Stimulated activated CD8-positive, alpha-beta memory T cell treated with anti-CD3 and anti-CD28 coated beads, Interleukin-15, amount 100 ng/mL, for 48 hours (primary cell): ENCODE data around the gene TTLL5.
"Not testable (repeated sequence)": the region's sequence is repeated elsewhere in the genome, so short reads cannot be mapped to it uniquely, and the experiment has no call there.

Source experiments
- DNase-seq, 2 donors: peaks; one replicate each; pipeline ENCODE4 v3.0.0-alpha.2; 2020; ENCODE audit warnings: low read depth in 2 of 2

The TTLL5 gene

GRCh38 chr14:75650253-75651058 lies 10.6 kb upstream of the TTLL5 start:
- no peak for DNase-seq

DNA sequence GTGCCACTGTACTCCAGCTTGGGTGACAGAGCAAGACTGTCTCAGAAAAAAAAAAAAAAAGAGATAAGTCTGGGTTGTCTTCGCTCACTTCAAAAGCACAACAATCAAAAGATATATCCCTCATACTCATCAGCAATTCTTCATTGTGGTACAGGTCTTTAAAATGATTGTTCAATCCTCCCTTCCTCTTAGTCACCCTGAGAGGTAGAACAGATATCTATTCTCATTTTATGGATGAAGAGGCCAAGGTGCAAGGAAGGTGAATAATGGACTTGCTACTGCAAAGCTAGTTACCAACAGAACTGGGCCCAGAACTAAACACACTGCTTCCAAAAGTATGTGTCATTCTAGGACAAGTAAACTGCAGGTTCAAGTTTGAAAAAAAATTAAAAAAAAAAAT lies 7.5 kb upstream of the TTLL5 start:
- no peak for DNase-seq

DNA sequence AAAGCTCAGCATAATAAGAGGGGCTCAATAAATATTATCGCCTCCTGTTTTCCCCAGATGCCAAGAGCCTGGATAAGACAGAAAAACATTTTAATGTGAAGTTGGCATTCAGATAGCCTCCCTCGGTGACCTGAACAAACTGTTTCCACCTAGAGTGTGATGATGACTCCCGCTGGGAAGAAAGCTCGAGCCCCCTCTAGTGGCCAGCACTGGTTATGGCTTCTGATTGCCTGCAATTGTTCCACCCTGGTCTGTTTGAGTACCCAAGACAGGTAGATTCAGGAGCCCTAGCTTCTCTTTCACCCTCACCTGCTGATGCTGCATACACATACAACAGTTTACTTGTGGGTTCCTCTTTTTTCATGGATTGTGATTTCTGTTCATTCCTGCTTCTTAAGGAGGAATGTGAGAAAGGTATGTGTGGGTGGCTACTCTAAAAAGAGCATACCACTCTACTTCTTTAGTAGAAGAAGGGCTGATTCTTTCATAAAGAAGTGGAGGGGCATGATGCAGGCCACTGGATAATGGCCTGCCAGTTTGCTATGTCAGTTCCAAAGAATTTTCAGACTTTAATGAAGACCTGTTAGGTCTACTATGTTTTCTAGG lies 6.8 kb upstream of the TTLL5 start:
- peak; percentile 49 to 57 for DNase-seq

DNA sequence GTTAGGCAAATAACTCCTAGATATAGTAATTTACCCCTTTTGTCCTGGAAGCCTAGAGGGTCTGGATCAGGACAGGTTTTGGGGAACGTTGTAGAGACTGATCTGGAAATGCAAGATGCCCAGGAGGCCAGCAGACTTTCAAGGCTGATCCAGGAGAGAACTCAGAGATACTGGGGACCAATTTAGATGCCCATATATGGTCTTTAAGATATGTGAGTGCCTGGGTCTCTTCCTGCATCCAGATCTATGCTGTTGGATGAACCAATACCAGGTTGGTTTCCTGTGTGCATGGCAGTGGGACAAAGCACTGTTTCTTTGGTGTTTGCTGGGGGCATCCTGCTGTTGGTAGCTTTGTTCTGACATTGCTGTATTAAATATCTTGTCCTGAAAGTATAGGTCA lies 5.8 kb upstream of the TTLL5 start:
- DNase-seq = no peak

DNA sequence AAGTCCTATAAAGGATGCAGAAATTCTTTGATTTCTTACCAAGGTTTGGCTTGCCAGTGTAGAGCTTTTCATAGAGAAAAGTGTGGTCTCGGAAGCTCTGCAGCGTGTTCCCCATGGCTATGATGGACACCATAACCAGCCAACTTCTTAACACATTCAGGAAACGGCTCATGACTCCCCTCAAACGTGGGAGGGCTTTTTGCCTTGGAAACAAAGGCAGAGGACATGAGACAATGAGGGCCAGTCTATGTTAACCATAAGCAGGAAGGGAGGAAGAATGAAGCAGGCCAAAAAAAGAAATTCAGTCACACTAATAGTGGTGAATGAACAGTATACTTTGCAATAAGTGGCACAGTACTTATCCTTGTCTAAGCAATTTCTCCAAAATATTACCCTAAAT lies 3.7 kb upstream of the TTLL5 start:
- DNase-seq = no peak

- DNase-seq = no peak
Measured at GRCh38 chr14:75658957-75659356, 2.1 kb upstream of the TTLL5 start.

DNA sequence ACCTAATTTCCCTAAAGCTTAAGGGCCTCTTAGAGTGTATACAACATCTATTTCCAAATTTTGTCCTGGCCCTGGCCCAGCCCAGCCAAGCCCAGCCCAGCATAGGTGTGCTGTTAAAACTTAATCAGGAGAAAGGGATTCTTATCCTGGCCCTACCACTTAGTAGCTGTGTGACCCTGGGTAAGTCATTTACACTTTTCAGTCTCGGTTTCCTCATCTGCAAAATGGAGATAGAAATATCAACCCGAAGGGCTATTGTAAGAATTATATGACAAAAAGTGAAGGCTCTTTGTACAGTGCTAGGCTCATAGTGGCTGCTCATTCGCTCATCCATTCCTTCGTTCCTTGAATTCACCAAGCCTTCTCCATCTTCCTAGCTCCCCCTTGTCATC lies 812 bp upstream of the TTLL5 start:
- DNase-seq = no peak

DNA sequence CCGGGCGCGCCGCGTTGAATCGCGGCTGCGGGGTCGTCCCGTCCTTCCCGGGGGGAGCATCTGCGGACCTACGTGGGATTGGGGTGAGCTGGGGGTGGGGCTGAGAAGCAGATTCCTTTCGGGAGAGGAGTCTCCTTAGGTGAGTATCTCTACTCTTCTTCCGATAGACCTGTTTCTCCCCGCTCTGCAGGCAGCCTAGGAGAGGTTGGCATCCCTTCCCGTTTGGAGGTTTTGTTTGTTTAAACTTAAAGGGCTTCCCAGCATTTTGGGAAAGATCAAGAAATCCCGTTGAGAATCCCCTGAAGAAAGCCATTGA lies 411 bp downstream of the TTLL5 start:
- no peak for DNase-seq

DNA sequence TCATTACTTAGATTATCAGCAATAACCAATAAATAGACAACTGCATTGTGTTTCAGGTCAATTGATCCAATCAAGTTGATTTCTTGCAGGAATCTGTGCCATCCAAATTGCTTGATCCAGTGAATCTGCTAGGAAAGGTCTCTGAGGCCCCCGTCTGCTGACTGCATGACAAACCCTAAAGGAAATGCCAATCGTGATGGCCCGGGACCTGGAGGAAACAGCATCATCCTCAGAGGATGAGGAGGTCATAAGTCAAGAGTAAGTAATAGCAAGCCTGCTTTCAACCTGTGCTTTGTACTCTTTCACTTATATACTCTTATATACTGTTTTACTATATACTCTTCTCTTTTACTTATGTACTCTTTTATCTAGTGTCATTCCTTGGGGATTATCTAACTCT lies 1.9 kb downstream of the TTLL5 start:
- no peak for DNase-seq

- no peak for DNase-seq
Measured at GRCh38 chr14:75667099-75667765, 6.2 kb downstream of the TTLL5 start.

DNA sequence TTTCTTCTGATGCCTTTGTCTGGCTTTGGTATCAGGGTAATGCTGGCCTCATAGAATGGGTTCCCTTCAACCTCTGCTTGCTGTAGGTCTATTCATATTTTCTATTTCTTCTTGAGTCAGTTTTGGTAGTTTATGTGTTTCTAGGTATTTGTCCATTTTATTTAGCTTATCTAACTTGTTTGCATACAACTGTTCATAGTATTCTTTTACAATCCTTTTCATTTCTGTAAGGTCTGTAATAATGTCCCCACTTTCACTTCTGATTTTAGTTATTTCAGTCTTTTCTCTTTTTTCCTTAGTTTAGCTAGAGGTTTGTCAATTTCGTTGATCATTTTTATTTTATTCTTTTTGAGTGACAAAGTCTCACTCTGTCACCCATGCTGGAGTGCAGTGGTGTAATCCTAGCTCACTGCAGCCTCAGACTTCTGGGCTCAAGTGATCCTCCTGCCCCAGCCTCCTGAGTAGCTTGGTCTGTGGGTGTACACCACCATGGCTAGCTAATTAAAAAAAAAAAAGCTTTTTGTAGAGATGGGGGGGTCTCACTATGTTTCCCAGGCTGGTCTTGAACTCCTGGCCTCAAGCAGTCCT lies 11.7 kb downstream of the TTLL5 start:
- DNase-seq = no peak

DNA sequence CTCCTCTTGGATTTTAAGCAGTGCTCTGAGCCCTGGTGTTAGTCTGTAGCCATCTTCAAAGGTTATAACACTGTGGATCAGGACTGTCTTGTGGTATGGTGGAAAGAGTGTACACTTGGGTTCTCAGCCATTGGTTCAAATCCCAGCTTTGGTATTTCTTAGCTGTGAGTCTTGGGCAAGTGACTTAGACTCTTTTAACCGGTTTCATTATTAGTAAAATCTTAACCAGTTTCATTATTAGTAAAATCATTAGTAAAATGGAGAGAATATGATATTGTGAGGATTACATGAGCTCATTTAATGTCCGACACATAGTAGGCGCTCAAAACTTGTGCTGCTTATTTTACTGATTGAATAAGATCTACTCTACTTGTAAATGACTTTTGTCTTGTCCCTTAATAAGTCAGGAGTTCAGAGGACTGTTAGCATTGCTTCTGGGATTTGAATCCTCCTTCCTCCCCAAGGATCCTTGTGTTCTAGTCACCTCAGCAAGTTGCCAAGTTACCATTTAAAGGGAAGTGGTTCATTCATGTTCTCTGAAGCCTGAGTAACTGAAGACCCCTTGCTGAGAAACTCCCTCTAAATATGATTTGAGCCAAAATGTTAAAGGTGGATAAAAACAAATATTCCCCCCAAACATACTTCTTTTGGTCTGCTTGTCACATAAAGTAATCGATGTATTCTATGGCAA lies 12.4 kb downstream of the TTLL5 start:
- no peak for DNase-seq

GRCh38 chr14:75675265-75675960 lies 14.4 kb downstream of the TTLL5 start:
- no peak for DNase-seq

DNA sequence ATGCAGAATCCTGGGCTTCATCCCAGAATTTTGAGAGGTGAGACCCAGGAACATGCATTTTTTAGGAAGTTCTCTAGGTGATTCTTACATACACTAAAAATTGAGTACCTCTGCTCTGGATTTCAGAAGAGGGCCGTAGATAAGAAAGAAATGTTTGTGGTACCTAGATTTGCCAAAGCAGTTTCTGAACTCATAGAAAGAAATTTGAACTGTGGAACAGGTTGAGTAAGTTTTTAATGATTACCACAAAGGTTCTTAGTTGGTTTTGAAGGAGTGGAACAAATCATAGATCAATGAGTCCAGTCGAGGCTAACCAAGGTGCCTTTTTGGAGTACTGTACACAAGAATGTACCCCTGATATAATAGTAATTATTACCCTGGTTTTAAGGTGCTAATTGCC lies 24.9 kb downstream of the TTLL5 start:
- no peak for DNase-seq

DNA sequence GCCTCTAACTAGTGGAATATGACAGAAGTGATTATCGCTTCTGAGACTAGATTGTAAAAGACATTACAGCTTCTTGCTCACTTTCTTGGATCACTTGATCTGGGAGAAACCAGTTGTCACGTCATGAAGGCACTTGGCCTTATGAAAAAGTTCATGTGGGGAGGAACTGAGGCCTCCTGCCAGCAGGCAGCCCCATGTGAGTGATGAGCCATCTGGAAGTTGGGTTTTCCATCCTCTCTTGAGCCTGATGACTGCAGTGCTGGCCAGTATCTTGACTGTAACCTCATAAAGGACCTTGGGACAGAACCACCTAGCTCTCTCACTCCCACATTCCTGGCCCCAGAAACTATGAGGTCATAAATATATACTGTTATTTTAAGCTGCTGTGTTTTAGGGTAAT lies 28.0 kb downstream of the TTLL5 start:
- no peak for DNase-seq

DNA sequence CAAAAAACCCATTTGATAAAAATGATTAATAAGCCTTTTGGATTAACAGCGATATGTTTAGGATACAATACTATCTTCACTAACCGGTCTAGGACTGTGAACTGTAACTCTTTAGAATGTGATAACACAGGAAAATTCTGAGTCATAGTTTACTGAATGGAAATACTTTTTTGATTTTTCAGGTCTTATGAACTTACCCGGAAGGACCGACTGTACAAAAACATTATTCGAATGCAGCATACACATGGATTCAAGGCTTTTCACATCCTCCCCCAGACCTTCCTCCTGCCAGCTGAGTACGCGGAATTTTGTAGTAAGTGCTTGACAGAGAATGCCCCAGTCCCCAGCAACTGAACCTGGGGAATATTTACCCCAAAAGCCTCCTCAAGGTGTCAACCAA lies 29.0 kb downstream of the TTLL5 start:
- DNase-seq = no peak

DNA sequence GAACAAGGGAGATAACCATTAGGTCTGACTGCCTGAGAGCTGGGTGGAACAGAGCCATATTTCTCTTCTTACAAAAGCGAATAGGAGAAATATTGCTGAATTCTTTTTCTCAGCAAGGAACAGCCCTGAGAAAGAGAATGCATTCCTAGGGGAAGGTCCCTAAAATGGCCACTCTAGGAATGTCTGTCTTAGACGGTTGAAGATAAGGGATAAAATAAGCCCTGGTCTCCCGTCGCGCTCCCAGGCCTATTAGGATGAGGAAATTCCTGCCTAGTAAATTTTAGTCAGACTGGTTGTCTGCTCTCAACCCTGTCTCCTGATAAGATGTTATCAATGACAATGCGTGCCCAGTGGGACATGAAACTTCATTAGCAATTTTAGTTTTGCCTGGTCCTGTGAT lies 34.0 kb downstream of the TTLL5 start:
- not testable (repeated sequence) for DNase-seq

GRCh38 chr14:75697386-75697785 lies 36.3 kb downstream of the TTLL5 start:
- no peak for DNase-seq

DNA sequence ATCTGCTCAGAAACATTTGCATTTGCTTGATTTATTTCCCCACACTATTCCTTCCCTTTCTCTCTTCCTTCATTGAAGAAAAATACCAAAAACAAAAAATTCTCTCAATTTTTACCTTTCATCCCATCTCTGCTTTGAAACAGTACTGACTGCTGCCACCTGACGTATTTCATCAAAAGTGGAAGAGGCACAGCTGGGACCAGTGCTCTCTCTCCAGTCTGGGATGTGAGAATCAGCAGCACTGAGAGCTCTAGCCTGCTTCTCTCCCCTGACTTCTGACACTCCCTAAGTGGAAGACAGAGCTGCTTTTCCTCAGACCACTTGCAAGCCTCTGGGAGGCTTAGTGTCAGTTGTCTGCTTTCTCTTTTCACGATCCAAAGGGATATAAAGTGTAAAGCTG lies 36.9 kb downstream of the TTLL5 start:
- no peak for DNase-seq

DNA sequence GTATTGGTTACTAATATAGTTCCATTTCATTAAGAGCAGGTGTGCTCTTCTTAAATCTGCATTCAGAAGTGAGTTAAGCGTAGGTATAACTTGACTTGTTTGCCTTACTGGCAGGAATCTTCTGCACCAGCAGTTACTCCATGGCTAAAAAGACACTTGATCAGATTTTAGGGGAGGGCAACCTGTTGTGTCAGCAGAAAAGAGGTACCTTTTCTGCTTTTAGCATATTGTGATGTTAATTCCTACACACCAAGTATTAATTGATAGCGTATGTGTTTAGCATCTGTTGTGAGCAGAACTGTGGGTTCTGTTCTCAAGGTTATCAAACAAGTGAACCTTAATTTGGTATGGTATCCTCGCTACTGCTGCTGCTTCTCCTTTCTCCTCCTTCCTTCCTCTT lies 38.3 kb downstream of the TTLL5 start:
- no peak for DNase-seq

DNA sequence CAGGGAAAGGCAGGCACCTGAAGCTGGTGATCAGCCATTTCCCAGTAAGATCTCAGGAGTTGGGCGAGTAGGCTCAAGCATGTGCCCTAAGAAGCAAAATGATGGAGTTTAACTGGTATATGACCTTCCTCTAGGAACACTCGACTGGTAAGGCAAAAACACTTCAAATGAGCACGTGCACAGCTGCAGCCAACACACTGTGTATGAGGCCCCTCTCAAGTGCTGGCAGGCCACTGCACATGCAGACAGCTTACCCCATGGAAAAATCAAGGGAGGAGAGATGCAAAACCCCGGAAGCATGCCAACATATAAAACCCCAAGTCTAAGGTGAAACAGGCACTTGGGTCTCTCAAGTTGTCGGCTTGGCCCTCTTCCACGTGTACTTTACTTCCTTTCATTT lies 39.2 kb downstream of the TTLL5 start:
- DNase-seq = no peak

GRCh38 chr14:75702122-75702521 lies 41.1 kb downstream of the TTLL5 start:
- DNase-seq = no peak
